ENCODE measurements around the gene UGT1A9. TPM values are rescaled to one million over a fixed set of nuclear protein-coding genes. Genes with fewer than 3 reads are reported as not detected.

UGT1A9 gene
- total and polyA plus RNA-seq, 2 of the 13 experiments (the other 11 are each of a cell fraction or from before 2014, with no cell fraction given), result 0.07 TPM; not detected in 1

- peak; percentile 79 for TF ChIP-seq HNF4A (CRISPR knock-in tag; IDR thresholded peaks at IDR 0.05)
- no peak for TF ChIP-seq ZBTB14 (CRISPR knock-in tag; IDR thresholded peaks at IDR 0.05)
- no peak for TF ChIP-seq SOX6 (IDR thresholded peaks at IDR 0.05)
- TF ChIP-seq SOX6 (CRISPR knock-in tag; IDR thresholded peaks at IDR 0.05), result 0 out of 2 replicates have a peak, but pooled peaks have one; percentile 26
- no peak for TF ChIP-seq KLF12 (CRISPR knock-in tag; IDR thresholded peaks at IDR 0.05; ENCODE audit: borderline replicate concordance)
- TF ChIP-seq ZNF292 (CRISPR knock-in tag; IDR thresholded peaks at IDR 0.05; ENCODE audit: borderline replicate concordance, low read depth), result peak; percentile 31; the same call in 1 of the 2 replicates
- TF ChIP-seq ZSCAN30 (CRISPR knock-in tag; IDR thresholded peaks at IDR 0.05), result no peak
- no peak for TF ChIP-seq ZFP36L1 (CRISPR knock-in tag; IDR thresholded peaks at IDR 0.05)
- TF ChIP-seq KAT7 (CRISPR knock-in tag; IDR thresholded peaks at IDR 0.05; ENCODE audit: borderline replicate concordance), result no peak
- TF ChIP-seq ZNF460 (CRISPR knock-in tag; IDR thresholded peaks at IDR 0.05; ENCODE audit: borderline replicate concordance), result no peak
- no peak for TF ChIP-seq ZNF142 (CRISPR knock-in tag; IDR thresholded peaks at IDR 0.05)
- no peak for TF ChIP-seq TFE3 (CRISPR knock-in tag; IDR thresholded peaks at IDR 0.05)
- no peak for TF ChIP-seq EHMT2 (IDR thresholded peaks at IDR 0.05; ENCODE audit: borderline replicate concordance, low read depth, low read length)
- no peak for TF ChIP-seq TIGD3 (CRISPR knock-in tag; IDR thresholded peaks at IDR 0.05; ENCODE audit: borderline replicate concordance)
- peak; percentile 39 for TF ChIP-seq CTCF (CRISPR knock-in tag; IDR thresholded peaks at IDR 0.05)
These were observed 146.4 kb downstream of the UGT1A9 start (continued) for GRCh38 chr2:233817995-233818638.
